Kidney epithelial cell (primary cell): ENCODE results near the gene HSPG2. TPM values are rescaled to one million over a fixed set of nuclear protein-coding genes. Genes with fewer than 3 reads are reported as not detected.

Source experiments
- DNase-seq: peaks from one replicate; pipeline ENCODE4 v3.0.0-alpha.2; 2010; ENCODE audit warnings: low read depth
- H3K27me3 ChIP-seq: 2 replicates; pipeline ENCODE4 v1.6.0; 2011; ENCODE audit warnings: low read length; ENCODE audit not compliant: control insufficient read depth, insufficient read depth
- H3K36me3 ChIP-seq: 2 replicates; pipeline ENCODE4 v1.5.1; 2011; ENCODE audit warnings: low read length; ENCODE audit not compliant: control insufficient read depth, insufficient read depth
- H3K4me3 ChIP-seq: 2 replicates; pipeline ENCODE4 v1.5.1; 2011; ENCODE audit warnings: low read depth, mild to moderate bottlenecking, control low read depth, low read length
- total RNA-seq: library from RNA; depleted of rRNA; stranded (reverse); fragments of >200 nt; gene quantifications from 2 replicates; pipeline ENCODE4 v1.2.3, GENCODE V29; 2015
- TF ChIP-seq, protein P1 (sequence below): IDR thresholded peaks from 2 replicates; pipeline ENCODE4 v1.5.1; 2011; ENCODE audit warnings: mild to moderate bottlenecking, moderate library complexity, low read length, control low read depth, inconsistent platforms; ENCODE audit not compliant: insufficient read depth, poor library complexity, severe bottlenecking

Gene HSPG2
- total RNA-seq, 1 donor from 2014 or later: 122 TPM

GRCh38 chr1:21876267-21876666 is 60.8 kb downstream of the HSPG2 start:
- no peak overlapping the region for H3K4me3 ChIP-seq
- TF ChIP-seq, protein P1, sequence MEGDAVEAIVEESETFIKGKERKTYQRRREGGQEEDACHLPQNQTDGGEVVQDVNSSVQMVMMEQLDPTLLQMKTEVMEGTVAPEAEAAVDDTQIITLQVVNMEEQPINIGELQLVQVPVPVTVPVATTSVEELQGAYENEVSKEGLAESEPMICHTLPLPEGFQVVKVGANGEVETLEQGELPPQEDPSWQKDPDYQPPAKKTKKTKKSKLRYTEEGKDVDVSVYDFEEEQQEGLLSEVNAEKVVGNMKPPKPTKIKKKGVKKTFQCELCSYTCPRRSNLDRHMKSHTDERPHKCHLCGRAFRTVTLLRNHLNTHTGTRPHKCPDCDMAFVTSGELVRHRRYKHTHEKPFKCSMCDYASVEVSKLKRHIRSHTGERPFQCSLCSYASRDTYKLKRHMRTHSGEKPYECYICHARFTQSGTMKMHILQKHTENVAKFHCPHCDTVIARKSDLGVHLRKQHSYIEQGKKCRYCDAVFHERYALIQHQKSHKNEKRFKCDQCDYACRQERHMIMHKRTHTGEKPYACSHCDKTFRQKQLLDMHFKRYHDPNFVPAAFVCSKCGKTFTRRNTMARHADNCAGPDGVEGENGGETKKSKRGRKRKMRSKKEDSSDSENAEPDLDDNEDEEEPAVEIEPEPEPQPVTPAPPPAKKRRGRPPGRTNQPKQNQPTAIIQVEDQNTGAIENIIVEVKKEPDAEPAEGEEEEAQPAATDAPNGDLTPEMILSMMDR: no peak
- no peaks in the 10 kb centered on the region for H3K27me3 ChIP-seq
- peaks cover 7% of the 10 kb centered on the region for H3K36me3 ChIP-seq
- no peak for DNase-seq

DNA sequence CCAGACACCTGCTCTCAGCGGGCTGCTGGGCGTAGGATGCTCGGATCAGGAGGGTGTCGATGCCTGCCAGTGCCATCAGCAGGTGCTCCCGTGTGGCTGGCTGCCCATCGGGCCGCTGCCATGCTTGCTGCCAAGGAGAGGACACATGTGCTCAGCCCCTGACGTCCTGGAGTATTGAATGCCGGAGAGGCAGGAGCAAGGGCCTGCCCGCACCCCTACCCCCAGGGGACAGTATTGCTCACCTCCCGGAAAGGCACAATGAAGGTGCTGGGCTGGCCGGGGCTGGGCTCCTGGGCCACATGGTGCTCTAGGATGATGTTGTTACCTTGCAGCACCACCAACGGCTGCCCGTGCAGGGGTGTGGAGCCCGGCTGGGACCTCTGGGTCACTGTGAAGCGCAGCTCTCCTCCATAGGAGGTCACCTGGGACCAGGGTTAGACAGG is 61.5 kb downstream of the HSPG2 start:
- H3K4me3 ChIP-seq: no peak overlapping the region
- TF ChIP-seq, protein P1: no peak
- peaks cover 6% of the 10 kb centered on the region for H3K36me3 ChIP-seq
- H3K27me3 ChIP-seq: no peaks in the 10 kb centered on the region
- no peak for DNase-seq

GRCh38 chr1:21874778-21875547 is 62.1 kb downstream of the HSPG2 start:
- H3K4me3 ChIP-seq: no peak overlapping the region
- TF ChIP-seq, protein P1: no peak
- H3K36me3 ChIP-seq: peaks cover 6% of the 10 kb centered on the region

DNA sequence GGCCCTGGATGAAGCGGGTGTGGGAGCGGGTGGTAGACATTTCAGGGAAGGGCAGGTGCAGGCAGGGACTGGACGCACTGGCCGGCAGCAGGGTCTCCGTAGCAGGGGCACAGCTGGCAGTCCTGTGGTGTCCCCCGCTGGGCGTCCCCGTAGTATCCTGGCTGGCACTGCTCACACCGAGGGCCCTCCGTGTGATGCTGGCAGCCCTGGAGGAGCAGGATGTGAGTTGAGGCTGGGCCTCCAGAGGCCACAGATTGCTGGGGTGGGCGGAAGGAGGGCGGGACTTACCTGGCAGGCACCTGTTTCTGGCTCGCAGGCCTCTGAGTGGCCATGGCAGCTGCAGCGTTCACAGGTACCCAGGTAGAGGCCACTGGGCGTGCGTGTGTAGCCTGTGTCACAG is 62.8 kb downstream of the HSPG2 start:
- no peak for DNase-seq
- H3K36me3 ChIP-seq: peaks cover 6% of the 10 kb centered on the region
- H3K27me3 ChIP-seq: no peaks in the 10 kb centered on the region
- no peak overlapping the region for H3K4me3 ChIP-seq
- TF ChIP-seq, protein P1: no peak

More at GRCh38 chr1:21874778-21875547, 62.1 kb downstream of the HSPG2 start:
- no peak for DNase-seq
- H3K27me3 ChIP-seq: no peaks in the 10 kb centered on the region

GRCh38 chr1:21873761-21874160 is 63.3 kb downstream of the HSPG2 start:
- no peak for DNase-seq
- H3K36me3 ChIP-seq: peaks cover 5% of the 10 kb centered on the region
- no peak overlapping the region for H3K4me3 ChIP-seq
- TF ChIP-seq, protein P1: no peak
- H3K27me3 ChIP-seq: no peaks in the 10 kb centered on the region

DNA sequence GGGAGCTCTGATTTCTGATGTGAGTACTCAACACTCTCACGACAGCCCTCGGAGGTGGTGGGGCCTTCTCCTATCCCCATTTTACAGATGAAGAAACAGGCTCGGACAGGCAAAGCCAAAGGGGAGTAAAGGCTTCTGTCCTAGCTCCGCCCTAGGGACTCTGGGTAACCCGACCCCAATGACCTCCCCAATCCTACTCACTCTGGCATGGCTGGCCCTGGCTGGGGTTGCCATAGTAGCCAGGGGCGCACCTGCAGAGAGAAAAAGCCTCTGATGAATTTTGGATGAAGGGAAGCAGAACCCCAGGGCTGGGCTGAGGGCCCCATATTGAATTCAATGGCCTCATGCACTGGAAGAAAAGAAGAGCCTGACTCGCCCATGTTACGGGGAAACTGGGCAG is 63.9 kb downstream of the HSPG2 start:
- no peak for DNase-seq
- Histone ChIP-seq H3K4me3 (no peak overlapping the region), H3K27me3 (no peaks in the 10 kb centered on the region), H3K36me3 (peaks cover 5% of the 10 kb centered on the region)
- TF ChIP-seq, protein P1: no peak
